K562 (cell line): Measurements from ENCODE around the gene CIAPIN1. TPM values are rescaled to one million over a fixed set of nuclear protein-coding genes. Genes with fewer than 3 reads are reported as not detected.

ENCODE experiments used
- AFF4 ChIP-seq: sonication (generic); formaldehyde crosslinking; IDR thresholded peaks from 2 replicates; pipeline ENCODE4 v1.8.0; 2023; ENCODE audit warnings: mild to moderate bottlenecking, missing genetic modification reagents
- ARID1B ChIP-seq: fragments of 450-650 bp; IDR thresholded peaks from 2 replicates; pipeline ENCODE4 v1.6.1; 2016; ENCODE audit warnings: antibody characterized with exemption, mild to moderate bottlenecking, inconsistent platforms
- CC2D1A ChIP-seq: fragments of 450-650 bp; IDR thresholded peaks from 2 replicates; pipeline ENCODE4 v1.6.1; 2017; ENCODE audit warnings: mild to moderate bottlenecking
- CTBP1 ChIP-seq: fragments of 450-650 bp; IDR thresholded peaks from 2 replicates; pipeline ENCODE4 v1.6.1; 2016; ENCODE audit warnings: borderline replicate concordance
- DLX4 ChIP-seq: fragments of 250-450 bp; sonication (Bioruptor Pico); IDR thresholded peaks from 2 replicates; pipeline ENCODE4 v1.6.1; 2021; ENCODE audit warnings: mild to moderate bottlenecking
- E2F3 ChIP-seq: fragments of 250-450 bp; sonication (Bioruptor Pico); IDR thresholded peaks from 2 replicates; pipeline ENCODE4 v1.4.0; 2020; ENCODE audit warnings: mild to moderate bottlenecking
- ELF2 ChIP-seq: fragments of 250-450 bp; sonication (Bioruptor Pico); IDR thresholded peaks from 2 replicates; pipeline ENCODE4 v1.5.0; 2021; ENCODE audit warnings: mild to moderate bottlenecking
- ETS1 ChIP-seq: conservative IDR thresholded peaks from 2 replicates; pipeline ENCODE4 v1.6.1; 2011; ENCODE audit warnings: low read depth, mild to moderate bottlenecking, low read length; ENCODE audit not compliant: control insufficient read depth
- GABPB2 ChIP-seq: fragments of 250-450 bp; sonication (Bioruptor Pico); conservative IDR thresholded peaks from 2 replicates; pipeline ENCODE4 v1.5.1; 2021; ENCODE audit warnings: mild to moderate bottlenecking
- MAZ ChIP-seq, 2 experiments: fragments of 450-650 bp in 1 of 2; sonication (generic) in 1 of 2; formaldehyde crosslinking; IDR thresholded peaks in 1 of 2; conservative IDR thresholded peaks in 1 of 2; 2 replicates each; pipeline versions ENCODE4 v1.4.0 to v1.5.0; 2020; ENCODE audit warnings: mild to moderate bottlenecking in 1 of 2, missing genetic modification reagents in 1 of 2
- MBD2 ChIP-seq: sonication (generic); IDR thresholded peaks from 2 replicates; pipeline ENCODE4 v1.6.1; 2016; ENCODE audit warnings: low read depth, borderline replicate concordance
- NR2C1 ChIP-seq, 2 experiments: fragments of 450-650 bp; IDR thresholded peaks; 2 replicates each; pipeline ENCODE4 v1.6.1; 2017; ENCODE audit warnings: mild to moderate bottlenecking in 2 of 2, antibody characterized with exemption in 1 of 2, inconsistent platforms in 1 of 2, missing compliant biosample characterization in 1 of 2, missing genetic modification characterization in 1 of 2
- NRF1 ChIP-seq, 2 experiments: fragments of 450-650 bp; IDR thresholded peaks in 1 of 2; conservative IDR thresholded peaks in 1 of 2; 2 replicates each; pipeline ENCODE4 v1.6.1; 2014; ENCODE audit warnings: mild to moderate bottlenecking in 2 of 2
- RAD21 ChIP-seq, 2 experiments: fragments of 250-450 bp in 1 of 2; fragments of 450-650 bp in 1 of 2; sonication (Bioruptor Pico) in 1 of 2; formaldehyde crosslinking in 1 of 2; IDR thresholded peaks in 1 of 2; conservative IDR thresholded peaks in 1 of 2; 2 replicates each; pipeline versions ENCODE4 v1.4.0 to v1.8.0; 2020 to 2022; ENCODE audit warnings: mild to moderate bottlenecking in 2 of 2, moderate library complexity in 1 of 2
- RAD51 ChIP-seq: fragments of 450-650 bp; IDR thresholded peaks from 2 replicates; pipeline ENCODE4 v1.7.1; 2016; ENCODE audit warnings: low read depth, mild to moderate bottlenecking, borderline replicate concordance
- SUPT5H ChIP-seq: fragments of 450-650 bp; IDR thresholded peaks from 2 replicates; pipeline ENCODE4 v1.6.1; 2016
- TAF7 ChIP-seq: fragments of 450-650 bp; IDR thresholded peaks from 2 replicates; pipeline ENCODE4 v1.6.1; 2016; ENCODE audit warnings: missing genetic modification characterization, missing compliant biosample characterization
- TBP ChIP-seq: optimal IDR thresholded peaks from 2 replicates; pipeline ENCODE3; 2011; ENCODE audit warnings: low read depth, low read length, improper control_type of control experiment
- ZKSCAN1 ChIP-seq: fragments of 150-350 bp; IDR thresholded peaks from 2 replicates; pipeline ENCODE4 v1.6.1; 2016; ENCODE audit warnings: low read depth, low read length
- ZNF280A ChIP-seq: fragments of 450-650 bp; IDR thresholded peaks from 2 replicates; pipeline ENCODE4 v1.6.1; 2018; ENCODE audit warnings: mild to moderate bottlenecking, low read depth; ENCODE audit not compliant: partially characterized antibody
- ZNF354B ChIP-seq: fragments of 250-450 bp; sonication (Bioruptor Pico); IDR thresholded peaks from 2 replicates; pipeline ENCODE4 v1.4.0; 2020
- polyA plus RNA-seq, 8 experiments: library from polyadenylated mRNA; depleted of rRNA in 4 of 8; stranded (reverse) in 5 of 8; unstranded in 3 of 8; fragments of >200 nt; fragmentation: Nextera tagmentation in 2 of 8; fragmentation: Illumina TruSeq in 1 of 8; extraction: Ambion mirVana in 2 of 8; extraction: Trizol in 1 of 8; gene quantifications; 2 replicates each; pipeline versions ENCODE4 v1.2.1 to v1.2.3, GENCODE V29; 2011 to 2014; ENCODE audit warnings: inconsistent platforms in 1 of 8, missing spikeins in 1 of 8
- total RNA-seq, 7 experiments: library from RNA; depleted of rRNA in 6 of 7; stranded (reverse); fragments of >200 nt in 6 of 7; fragmentation: Illumina TruSeq in 2 of 7; extraction: Trizol in 2 of 7; gene quantifications; 2 replicates each; pipeline versions ENCODE4 v1.2.1 to v1.2.3, GENCODE V29; 2011 to 2021; ENCODE audit warnings: low replicate concordance in 1 of 7

Gene CIAPIN1
- total and polyA plus RNA-seq, 9 of the 15 experiments (the other 6 are each of a cell fraction or from before 2014, with no cell fraction given) = 71.8 to 263 (median 95.7) TPM

GRCh38 chr16:57462209-57462977, 15.2 kb upstream of the CIAPIN1 start, which contains the start of gene POLR2C (continued):
- TF ChIP-seq AFF4 (peak; percentile 86), RAD51 (no peak), SUPT5H (peak; percentile 97), ARID1B (peak; percentile 33; the same call in 1 of the 2 replicates), E2F3 (CRISPR knock-in tag) (no peak), NRF1 (conservative IDR thresholded peaks at IDR 0.05 in 1 of 2, IDR thresholded peaks at IDR 0.05 in 1 of 2) (peak; percentile 71 to 78), CTBP1 (peak; percentile 53; the same call in 1 of the 2 replicates), NR2C1 (IDR thresholded peaks at IDR 0.05) (peak; percentile 64; the same call in 1 of the 2 replicates), NR2C1 (tag; IDR thresholded peaks at IDR 0.05) (no peak), ETS1 (peak; percentile 96), TAF7 (tag) (peak; percentile 88), MBD2 (peak; percentile 85), DLX4 (no peak), ZNF280A (no peak), ZNF354B (CRISPR knock-in tag) (no peak), RAD21 (CRISPR knock-in tag; conservative IDR thresholded peaks at IDR 0.05 in 1 of 2, IDR thresholded peaks at IDR 0.05 in 1 of 2) (peak; percentile 31 to 35; a peak in 3 of 4 replicates), TBP (peak; percentile 89), ZKSCAN1 (0 out of 2 replicates have a peak, but pooled peaks have one; percentile 31), GABPB2 (CRISPR knock-in tag) (no peak), CC2D1A (peak; percentile 66; the same call in 1 of the 2 replicates), ELF2 (peak; percentile 87), MAZ (CRISPR knock-in tag; conservative IDR thresholded peaks at IDR 0.05 in 1 of 2, IDR thresholded peaks at IDR 0.05 in 1 of 2) (peak; percentile 73 to 80; a peak in 3 of 4 replicates)
